ENCODE results near the gene NEK11. TPM values are rescaled to one million over a fixed set of nuclear protein-coding genes. Genes with fewer than 3 reads are reported as not detected.

The NEK11 gene
- total RNA-seq, 1 donor from 2014 or later, result 10.2 TPM

DNA sequence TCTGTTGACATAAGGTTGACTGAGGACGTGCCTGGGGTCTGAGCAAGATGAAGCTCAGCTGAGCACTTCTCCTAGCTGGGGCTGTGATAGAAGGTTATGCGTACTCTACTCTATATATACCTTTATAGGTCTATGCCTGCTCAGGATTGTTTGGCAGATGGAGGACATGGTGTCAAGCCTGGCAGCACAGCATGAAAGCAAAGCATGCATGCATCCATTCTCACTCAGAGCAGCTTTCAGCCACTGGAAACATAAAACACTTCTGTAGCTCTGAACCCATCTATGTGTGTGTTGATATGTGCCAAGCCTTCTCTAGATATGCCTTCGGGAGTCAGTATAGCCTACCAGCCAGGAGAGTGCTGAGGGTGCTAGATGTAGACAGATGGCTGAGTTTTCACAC, 212.6 kb downstream of the NEK11 start:
- H3K9me3 ChIP-seq, result no peaks in the 10 kb centered on the region
- intact Hi-C loops (cut with DNase I), result no loop called here
- DNase-seq (no peak), ATAC-seq (no peak)
- no peaks in the 10 kb centered on the region for H3K36me3 ChIP-seq
- H3K4me3 ChIP-seq, result no peak overlapping the region
- no peaks in the 10 kb centered on the region for H3K4me1 ChIP-seq
- TF ChIP-seq, protein P1, sequence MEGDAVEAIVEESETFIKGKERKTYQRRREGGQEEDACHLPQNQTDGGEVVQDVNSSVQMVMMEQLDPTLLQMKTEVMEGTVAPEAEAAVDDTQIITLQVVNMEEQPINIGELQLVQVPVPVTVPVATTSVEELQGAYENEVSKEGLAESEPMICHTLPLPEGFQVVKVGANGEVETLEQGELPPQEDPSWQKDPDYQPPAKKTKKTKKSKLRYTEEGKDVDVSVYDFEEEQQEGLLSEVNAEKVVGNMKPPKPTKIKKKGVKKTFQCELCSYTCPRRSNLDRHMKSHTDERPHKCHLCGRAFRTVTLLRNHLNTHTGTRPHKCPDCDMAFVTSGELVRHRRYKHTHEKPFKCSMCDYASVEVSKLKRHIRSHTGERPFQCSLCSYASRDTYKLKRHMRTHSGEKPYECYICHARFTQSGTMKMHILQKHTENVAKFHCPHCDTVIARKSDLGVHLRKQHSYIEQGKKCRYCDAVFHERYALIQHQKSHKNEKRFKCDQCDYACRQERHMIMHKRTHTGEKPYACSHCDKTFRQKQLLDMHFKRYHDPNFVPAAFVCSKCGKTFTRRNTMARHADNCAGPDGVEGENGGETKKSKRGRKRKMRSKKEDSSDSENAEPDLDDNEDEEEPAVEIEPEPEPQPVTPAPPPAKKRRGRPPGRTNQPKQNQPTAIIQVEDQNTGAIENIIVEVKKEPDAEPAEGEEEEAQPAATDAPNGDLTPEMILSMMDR (IDR thresholded peaks at IDR 0.05), result no peak
- H3K27me3 ChIP-seq (ENCODE audit: low read depth), result no peaks in the 10 kb centered on the region
- no peak overlapping the region for H3K27ac ChIP-seq

DNA sequence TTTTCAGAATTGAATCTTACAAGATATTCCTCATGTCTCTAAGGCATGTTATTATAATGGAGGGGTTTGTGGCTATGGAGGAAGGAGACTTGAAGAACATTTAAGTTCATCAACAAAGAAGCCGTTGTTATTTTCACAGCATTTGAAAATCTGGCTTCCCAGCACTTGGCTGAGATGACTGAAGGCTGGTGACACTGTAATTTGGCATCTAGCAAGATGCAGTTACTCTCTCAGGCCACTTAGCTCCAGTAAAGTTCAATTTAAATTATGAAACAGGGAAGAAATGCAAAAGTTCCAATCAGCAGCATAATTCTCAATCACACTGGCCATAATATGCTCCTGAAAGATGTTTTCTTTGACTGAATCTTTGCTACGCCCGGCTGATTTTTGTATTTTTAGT, 215.5 kb downstream of the NEK11 start:
- Histone ChIP-seq H3K4me3 (no peak overlapping the region), H3K27ac (no peak overlapping the region), H3K27me3 (ENCODE audit: low read depth) (no peaks in the 10 kb centered on the region), H3K4me1 (no peaks in the 10 kb centered on the region), H3K9me3 (no peaks in the 10 kb centered on the region), H3K36me3 (no peaks in the 10 kb centered on the region)
- intact Hi-C loops (cut with DNase I), result no loop called here
- DNase-seq (no peak), ATAC-seq (no peak)
- TF ChIP-seq, protein P1 (IDR thresholded peaks at IDR 0.05), result no peak

DNA sequence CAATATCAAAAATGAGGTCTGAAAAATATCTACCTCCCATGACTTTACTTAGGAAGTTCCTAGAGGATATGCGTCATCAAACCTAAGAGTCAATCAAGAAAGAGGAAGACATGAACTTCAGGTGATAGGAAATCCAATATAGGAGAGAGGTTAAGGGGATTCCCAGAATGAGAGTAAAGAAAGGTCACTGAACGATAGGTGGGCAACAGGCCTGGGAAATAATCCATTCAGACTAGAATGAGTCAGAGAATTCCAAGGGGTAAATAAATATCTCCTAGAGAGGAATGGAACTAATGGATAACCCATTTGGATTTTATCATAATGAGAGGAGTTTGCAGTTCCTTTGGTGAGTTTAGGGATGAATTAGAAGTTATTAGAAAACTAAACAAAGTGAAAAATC, 223.8 kb downstream of the NEK11 start:
- Histone ChIP-seq H3K27me3 (ENCODE audit: low read depth) (no peaks in the 10 kb centered on the region), H3K4me3 (no peak overlapping the region), H3K9me3 (peaks cover 4% of the 10 kb centered on the region), H3K27ac (no peak overlapping the region), H3K4me1 (no peaks in the 10 kb centered on the region), H3K36me3 (no peaks in the 10 kb centered on the region)
- intact Hi-C loops (cut with DNase I), result no loop called here
- DNase-seq (no peak), ATAC-seq (no peak)
- TF ChIP-seq, protein P1 (IDR thresholded peaks at IDR 0.05), result no peak

DNA sequence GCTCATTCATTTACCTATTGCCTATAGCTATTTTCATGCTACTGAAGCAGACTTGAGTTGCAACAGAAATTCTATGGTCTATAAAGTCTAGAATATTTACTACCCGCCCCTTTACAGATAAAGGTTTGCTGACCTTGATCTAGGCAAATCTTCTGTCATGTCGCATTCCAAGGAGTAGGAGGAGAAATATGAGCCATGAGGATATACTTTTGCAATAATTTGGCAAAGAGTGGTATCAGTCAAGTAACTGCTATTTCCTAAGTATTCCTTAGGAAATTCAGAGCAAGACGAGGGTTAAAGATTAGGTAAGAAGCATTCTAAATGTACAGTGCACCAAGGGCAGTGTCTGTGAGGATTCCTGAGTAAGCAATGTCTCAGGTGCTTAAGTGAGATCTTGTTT, 233.8 kb downstream of the NEK11 start:
- Histone ChIP-seq H3K4me3 (no peak overlapping the region), H3K9me3 (no peaks in the 10 kb centered on the region), H3K27me3 (ENCODE audit: low read depth) (no peaks in the 10 kb centered on the region), H3K4me1 (no peaks in the 10 kb centered on the region), H3K27ac (no peak overlapping the region), H3K36me3 (no peaks in the 10 kb centered on the region)
- DNase-seq (no peak), ATAC-seq (no peak)
- TF ChIP-seq, protein P1 (IDR thresholded peaks at IDR 0.05), result no peak
- intact Hi-C loops (cut with DNase I), result no loop called here

- DNase-seq, result no peak
- ATAC-seq, result no peak
- Histone ChIP-seq H3K27me3 (ENCODE audit: low read depth) (no peaks in the 10 kb centered on the region), H3K4me1 (no peaks in the 10 kb centered on the region), H3K4me3 (no peak overlapping the region), H3K9me3 (peaks cover 1% of the 10 kb centered on the region), H3K36me3 (no peaks in the 10 kb centered on the region), H3K27ac (no peak overlapping the region)
- intact Hi-C loops (cut with DNase I), result no loop called here
- TF ChIP-seq, protein P1 (IDR thresholded peaks at IDR 0.05), result no peak
Measured at GRCh38 chr3:131261104-131261503, 234.4 kb downstream of the NEK11 start.

DNA sequence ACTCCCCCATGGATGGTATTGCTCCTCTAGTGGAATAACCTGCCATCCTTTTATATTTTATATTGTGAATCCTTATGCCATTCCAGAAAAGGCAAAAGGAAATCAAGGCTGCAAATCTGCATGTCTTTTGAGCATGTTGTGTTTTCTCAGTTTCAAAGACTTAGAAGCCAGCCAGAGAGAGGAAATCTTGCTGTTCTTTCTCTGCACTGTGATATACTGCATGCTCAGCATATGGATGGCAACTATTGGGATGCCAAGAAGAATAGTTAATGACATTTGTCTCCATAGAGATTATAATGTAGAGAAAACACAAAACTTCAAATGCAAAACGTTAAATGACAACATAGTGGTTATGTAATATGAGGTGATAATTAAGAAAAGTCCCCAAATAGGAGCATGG, 248.9 kb downstream of the NEK11 start:
- Histone ChIP-seq H3K36me3 (no peaks in the 10 kb centered on the region), H3K27me3 (ENCODE audit: low read depth) (no peaks in the 10 kb centered on the region), H3K4me1 (no peaks in the 10 kb centered on the region), H3K4me3 (no peak overlapping the region), H3K27ac (no peak overlapping the region), H3K9me3 (no peaks in the 10 kb centered on the region)
- intact Hi-C loops (cut with DNase I), result no loop called here
- DNase-seq, result no peak
- no peak for ATAC-seq
- TF ChIP-seq, protein P1 (IDR thresholded peaks at IDR 0.05), result no peak
